GM23338 (cell line): ENCODE data around the gene P2RX7.

Experiments used
- STAT1 ChIP-seq: IDR thresholded peaks from one replicate; pipeline ENCODE4 v1.6.1; 2016; ENCODE audit warnings: antibody characterized with exemption; ENCODE audit not compliant: unreplicated experiment
- TF ChIP-seq, protein P1 (sequence below), 2 experiments: fragments of 200-600 bp in 1 of 2; sonication (generic) in 1 of 2; conservative IDR thresholded peaks; 2 replicates each; pipeline versions ENCODE4 v1.5.1 to v1.6.1; 2016 to 2017; ENCODE audit warnings: antibody characterized with exemption in 2 of 2, low read depth in 2 of 2, mild to moderate bottlenecking in 2 of 2, moderate library complexity in 1 of 2

DNA sequence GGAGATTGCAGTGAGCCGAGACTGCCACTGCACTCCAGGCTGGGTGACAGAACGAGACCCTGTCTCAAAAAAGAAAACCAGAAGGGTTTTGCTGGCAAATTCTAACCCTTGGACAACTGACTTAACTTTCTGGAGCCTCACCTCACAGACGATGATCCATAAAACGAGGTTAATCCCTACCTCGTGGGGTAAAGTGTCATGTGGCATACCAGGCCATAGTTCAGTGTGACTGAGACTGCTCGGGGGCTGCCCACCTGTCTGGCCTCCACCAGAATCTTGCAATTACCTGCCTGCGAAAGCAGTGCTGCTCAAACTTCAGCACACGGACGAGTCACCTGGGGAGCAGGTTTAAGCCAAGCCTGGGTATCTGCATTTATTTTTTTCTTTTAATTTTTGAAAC is 104.1 kb downstream of the P2RX7 start:
- TF ChIP-seq, protein P1, sequence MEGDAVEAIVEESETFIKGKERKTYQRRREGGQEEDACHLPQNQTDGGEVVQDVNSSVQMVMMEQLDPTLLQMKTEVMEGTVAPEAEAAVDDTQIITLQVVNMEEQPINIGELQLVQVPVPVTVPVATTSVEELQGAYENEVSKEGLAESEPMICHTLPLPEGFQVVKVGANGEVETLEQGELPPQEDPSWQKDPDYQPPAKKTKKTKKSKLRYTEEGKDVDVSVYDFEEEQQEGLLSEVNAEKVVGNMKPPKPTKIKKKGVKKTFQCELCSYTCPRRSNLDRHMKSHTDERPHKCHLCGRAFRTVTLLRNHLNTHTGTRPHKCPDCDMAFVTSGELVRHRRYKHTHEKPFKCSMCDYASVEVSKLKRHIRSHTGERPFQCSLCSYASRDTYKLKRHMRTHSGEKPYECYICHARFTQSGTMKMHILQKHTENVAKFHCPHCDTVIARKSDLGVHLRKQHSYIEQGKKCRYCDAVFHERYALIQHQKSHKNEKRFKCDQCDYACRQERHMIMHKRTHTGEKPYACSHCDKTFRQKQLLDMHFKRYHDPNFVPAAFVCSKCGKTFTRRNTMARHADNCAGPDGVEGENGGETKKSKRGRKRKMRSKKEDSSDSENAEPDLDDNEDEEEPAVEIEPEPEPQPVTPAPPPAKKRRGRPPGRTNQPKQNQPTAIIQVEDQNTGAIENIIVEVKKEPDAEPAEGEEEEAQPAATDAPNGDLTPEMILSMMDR (conservative IDR thresholded peaks at IDR 0.05; ENCODE audit: low read depth in 2 of 2): no peak
- no peak for TF ChIP-seq STAT1
